PFSK-1 (cell line): Measurements from ENCODE around the gene ATP6V1B1.

Experiments used
- FOXP2 ChIP-seq: optimal IDR thresholded peaks from 2 replicates; pipeline ENCODE3; 2011; ENCODE audit warnings: borderline replicate concordance, control low read depth, inconsistent platforms; ENCODE audit not compliant: insufficient read depth; ENCODE audit errors: extremely low read length, extremely low read depth
- POLR2AphosphoS5 ChIP-seq: IDR thresholded peaks from 2 replicates; pipeline ENCODE4 v1.6.1; 2012; ENCODE audit warnings: low read depth, mild to moderate bottlenecking, control low read depth, low read length, moderate library complexity
- SIN3A ChIP-seq: IDR thresholded peaks from 2 replicates; pipeline ENCODE4 v1.6.1; 2012; ENCODE audit warnings: mild to moderate bottlenecking, low read length, moderate library complexity, borderline replicate concordance; ENCODE audit not compliant: insufficient read depth
- TAF1 ChIP-seq: IDR thresholded peaks from 2 replicates; pipeline ENCODE4 v1.6.1; 2012; ENCODE audit warnings: low read length, control low read depth, borderline replicate concordance; ENCODE audit not compliant: insufficient read depth

ATP6V1B1 gene

GRCh38 chr2:71006955-71007799 is 71.5 kb downstream of the ATP6V1B1 start:
- no peak for TF ChIP-seq POLR2AphosphoS5
- TF ChIP-seq FOXP2 = no peak

- no peak for TF ChIP-seq TAF1
- TF ChIP-seq SIN3A = no peak
Measured at GRCh38 chr2:71008342-71008741, 72.6 kb downstream of the ATP6V1B1 start.
